ENCODE measurements around the gene ZNF222.

DNA sequence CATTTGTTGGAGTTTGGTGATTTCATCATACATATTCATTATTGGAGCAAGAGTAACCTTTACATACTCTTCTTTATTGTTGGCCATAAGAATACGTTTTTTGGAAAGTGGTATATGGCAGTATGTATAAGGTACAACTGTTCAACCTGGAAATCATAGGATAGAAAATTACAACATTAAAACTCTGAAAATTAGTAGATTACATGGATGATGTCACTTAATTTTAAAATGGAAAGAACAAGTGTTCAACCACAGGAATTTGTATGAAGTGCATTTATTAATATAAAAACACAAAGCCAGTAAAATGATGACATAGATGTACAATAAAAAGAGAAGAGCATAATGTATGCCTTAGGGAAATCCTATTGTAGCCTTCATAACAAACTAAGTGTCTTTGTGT, 48.4 kb upstream of the ZNF222 start:
- no peak for TF ChIP-seq EZH2 (IDR thresholded peaks at IDR 0.05; ENCODE audit: low read length, missing control alignments)
- TF ChIP-seq CTCF (conservative IDR thresholded peaks at IDR 0.05 in 1 of 2, IDR thresholded peaks at IDR 0.05 in 1 of 2; ENCODE audit: low read depth in 1 of 2, low read length in 2 of 2) = no peak
